ENCODE results near the gene PJVK. TPM values are rescaled to one million over a fixed set of nuclear protein-coding genes. Genes with fewer than 3 reads are reported as not detected.

PJVK gene
- total and polyA plus RNA-seq, 2 of the 13 experiments (the other 11 are each of a cell fraction or from before 2014, with no cell fraction given) = 1.2 to 2.6 TPM

- TF ChIP-seq CSRNP1 (CRISPR knock-in tag; IDR thresholded peaks at IDR 0.05) = peak; percentile 17; the same call in 1 of the 2 replicates
- TF ChIP-seq ZNF205 (CRISPR knock-in tag; IDR thresholded peaks at IDR 0.05) = 0 out of 2 replicates have a peak, but pooled peaks have one; percentile 13
- TF ChIP-seq PHF8 (CRISPR knock-in tag; IDR thresholded peaks at IDR 0.05) = peak; percentile 67
- TF ChIP-seq PHF5A (CRISPR knock-in tag; IDR thresholded peaks at IDR 0.05; ENCODE audit: low read depth, unreplicated experiment) = no peak
- no peak for TF ChIP-seq SMAD9 (CRISPR knock-in tag; IDR thresholded peaks at IDR 0.05)
- TF ChIP-seq ZNF225 (CRISPR knock-in tag; IDR thresholded peaks at IDR 0.05) = no peak
- no peak for TF ChIP-seq ZNF724P (CRISPR knock-in tag; IDR thresholded peaks at IDR 0.05; ENCODE audit: borderline replicate concordance)
- TF ChIP-seq CHD4 (IDR thresholded peaks at IDR 0.05; ENCODE audit: borderline replicate concordance, low read length) = no peak
- TF ChIP-seq HOXD1 (CRISPR knock-in tag; IDR thresholded peaks at IDR 0.05) = no peak
- TF ChIP-seq ZNF326 (CRISPR knock-in tag; IDR thresholded peaks at IDR 0.05; ENCODE audit: borderline replicate concordance) = no peak
- TF ChIP-seq SSRP1 (CRISPR knock-in tag; IDR thresholded peaks at IDR 0.05) = no peak
- TF ChIP-seq HNF4G (IDR thresholded peaks at IDR 0.05; ENCODE audit: borderline replicate concordance, low read depth, low read length) = no peak
- TF ChIP-seq HNF4G (CRISPR knock-in tag; IDR thresholded peaks at IDR 0.05; ENCODE audit: borderline replicate concordance, low read depth) = no peak
- no peak for TF ChIP-seq MAFG (CRISPR knock-in tag; IDR thresholded peaks at IDR 0.05)
- no peak for TF ChIP-seq SRF (IDR thresholded peaks at IDR 0.05; ENCODE audit: low read depth, low read length)
- no peak for TF ChIP-seq PLRG1 (conservative IDR thresholded peaks at IDR 0.05)
- TF ChIP-seq KLF6 (CRISPR knock-in tag; IDR thresholded peaks at IDR 0.05) = no peak
- no peak for TF ChIP-seq ZNF513 (CRISPR knock-in tag; conservative IDR thresholded peaks at IDR 0.05)
- no peak for TF ChIP-seq ZNF609 (CRISPR knock-in tag; IDR thresholded peaks at IDR 0.05; ENCODE audit: borderline replicate concordance)
- TF ChIP-seq PAX8 (CRISPR knock-in tag; IDR thresholded peaks at IDR 0.05; ENCODE audit: borderline replicate concordance) = 0 out of 2 replicates have a peak, but pooled peaks have one; percentile 58
- no peak for TF ChIP-seq SRSF9 (IDR thresholded peaks at IDR 0.05; ENCODE audit: borderline replicate concordance, insufficient read depth, low read depth, low read length, poor library complexity, severe bottlenecking)
- no peak for TF ChIP-seq RAD21 (CRISPR knock-in tag; IDR thresholded peaks at IDR 0.05)
These were observed 37.5 kb upstream of the PJVK start (continued) for GRCh38 chr2:178413472-178414265.
